Choroid plexus epithelial cell (primary cell): ENCODE results near the gene C17orf78.
A peak's percentile ranks its signal among the peaks of the same experiment; 100 is the strongest.
"Not testable (repeated sequence)": the region's sequence is repeated elsewhere in the genome, so short reads cannot be mapped to it uniquely, and the experiment has no call there.

Experiments used
- DNase-seq: peaks from one replicate; pipeline ENCODE4 v3.0.0-alpha.2; 2010; ENCODE audit warnings: low read depth
- H3K4me3 ChIP-seq: 2 replicates; pipeline ENCODE4 v1.5.1; 2011; ENCODE audit warnings: low read depth, mild to moderate bottlenecking, control low read depth, low read length, moderate library complexity
- CTCF ChIP-seq: conservative IDR thresholded peaks from 2 replicates; pipeline ENCODE4 v1.5.1; 2011; ENCODE audit warnings: low read depth, mild to moderate bottlenecking, control low read depth, inconsistent platforms, low read length, moderate library complexity

Gene C17orf78

GRCh38 chr17:37375706-37376105 is at the start of gene C17orf78:
Gene C17orf78 (plus strand): TSS chr17:37375985. CDS start chr17:37376093, 108 bp downstream.
- no peak for DNase-seq
- no peak within 1 kb of the TSS for H3K4me3 ChIP-seq
- no peak for TF ChIP-seq CTCF

GRCh38 chr17:37327341-37328090 is 48.3 kb upstream of the C17orf78 start:
- DNase-seq = peak; percentile 93
- no peak for TF ChIP-seq CTCF
- no peak overlapping the region for H3K4me3 ChIP-seq

- no peak for DNase-seq
- no peak for TF ChIP-seq CTCF
These were observed 36.9 kb upstream of the C17orf78 start for GRCh38 chr17:37338847-37339246.

GRCh38 chr17:37339321-37339720 is 36.5 kb upstream of the C17orf78 start:
- TF ChIP-seq CTCF = no peak
- no peak overlapping the region for H3K4me3 ChIP-seq
- peak; percentile 66 for DNase-seq

More at GRCh38 chr17:37338847-37339246, 36.9 kb upstream of the C17orf78 start:
- H3K4me3 ChIP-seq = no peak overlapping the region

- DNase-seq = no peak
- TF ChIP-seq CTCF = no peak
- no peak overlapping the region for H3K4me3 ChIP-seq
These were observed 35.0 kb upstream of the C17orf78 start for GRCh38 chr17:37340804-37341203.

- no peak for TF ChIP-seq CTCF
- no peak overlapping the region for H3K4me3 ChIP-seq
- DNase-seq = no peak
These were observed 33.2 kb upstream of the C17orf78 start for GRCh38 chr17:37342589-37342988.

GRCh38 chr17:37344519-37344918 is 31.3 kb upstream of the C17orf78 start:
- TF ChIP-seq CTCF = no peak
- no peak overlapping the region for H3K4me3 ChIP-seq
- no peak for DNase-seq

- H3K4me3 ChIP-seq, DNase-seq: not testable (repeated sequence)
These were observed 28.9 kb upstream of the C17orf78 start for GRCh38 chr17:37346863-37347402.

GRCh38 chr17:37356796-37357569 is 18.8 kb upstream of the C17orf78 start:
- not testable (repeated sequence) for H3K4me3 ChIP-seq, DNase-seq
